A673 (cell line): Measurements from ENCODE around the gene LHFPL2. TPM values are rescaled to one million over a fixed set of nuclear protein-coding genes. Genes with fewer than 3 reads are reported as not detected.

Experiments
- BruUV-seq: library from RNA; stranded (reverse); fragments of 400-500 nt; replicated peaks from 2 replicates; lab custom pipeline; 2021; lab: Mats Ljungman, UMichigan
- CTCF ChIA-PET: fragments of 300-600 bp; sonication (Branson Sonifier 250); formaldehyde crosslinking; loops from one replicate; lab custom pipeline; 2022; ENCODE audit warnings: antibody characterized with exemption; lab: Charles Lee
- POLR2A ChIA-PET: fragments of 300-600 bp; sonication (Branson Sonifier 250); formaldehyde crosslinking; loops from one replicate; lab custom pipeline; 2022; ENCODE audit warnings: antibody characterized with exemption; ENCODE audit not compliant: low non-redundant PET; lab: Charles Lee
- DNase-seq: peaks from one replicate; pipeline ENCODE4 v3.0.0-alpha.2; 2015; ENCODE audit warnings: low spot score
- H3K27ac ChIP-seq: fragments of 200-600 bp; sonication (generic); 2 replicates; pipeline ENCODE4 v1.5.1; 2016; ENCODE audit warnings: mixed run types, low read depth, mild to moderate bottlenecking, mixed read lengths, antibody characterized with exemption, low read length; ENCODE audit not compliant: poor library complexity, severe bottlenecking
- H3K27me3 ChIP-seq: fragments of 200-600 bp; sonication (generic); replicated peaks from 2 replicates; pipeline ENCODE4 v1.6.1; 2017; ENCODE audit warnings: mixed run types, low read depth, mild to moderate bottlenecking, mixed read lengths, antibody characterized with exemption, low read length; ENCODE audit not compliant: insufficient read depth, poor library complexity
- H3K36me3 ChIP-seq: fragments of 200-600 bp; sonication (generic); 2 replicates; pipeline ENCODE4 v1.6.1; 2016; ENCODE audit warnings: mixed run types, mild to moderate bottlenecking, mixed read lengths, antibody characterized with exemption, low read length; ENCODE audit not compliant: insufficient read depth, poor library complexity, severe bottlenecking
- H3K4me1 ChIP-seq: fragments of 200-600 bp; sonication (generic); 2 replicates; pipeline ENCODE4 v1.6.1; 2017; ENCODE audit warnings: mixed run types, mild to moderate bottlenecking, mixed read lengths, antibody characterized with exemption, low read length; ENCODE audit not compliant: insufficient read depth, poor library complexity, severe bottlenecking
- H3K4me3 ChIP-seq: fragments of 200-600 bp; sonication (generic); 2 replicates; pipeline ENCODE4 v1.5.1; 2016; ENCODE audit warnings: low read depth, mixed run types, mild to moderate bottlenecking, mixed read lengths, low read length; ENCODE audit not compliant: poor library complexity, severe bottlenecking
- H3K9me3 ChIP-seq: fragments of 200-600 bp; sonication (generic); 2 replicates; pipeline ENCODE4 v1.6.1; 2016; ENCODE audit warnings: mixed run types, low read depth, mild to moderate bottlenecking, mixed read lengths, antibody characterized with exemption, low read length; ENCODE audit not compliant: poor library complexity, severe bottlenecking
- EZH2 ChIP-seq: fragments of 200-600 bp; sonication (generic); IDR thresholded peaks from 2 replicates; pipeline ENCODE4 v1.6.1; 2017; ENCODE audit warnings: borderline replicate concordance, low read depth, mild to moderate bottlenecking, mixed read lengths, antibody characterized with exemption, low read length; ENCODE audit not compliant: poor library complexity, severe bottlenecking
- intact Hi-C: fragments of 100-400 bp; cut with micrococcal nuclease; formaldehyde crosslinking; loops from one replicate; pipeline ENCODE4 v1.10.0; 2022; ENCODE audit not compliant: unreplicated experiment
- total RNA-seq: library from RNA; stranded (reverse); gene quantifications from 2 replicates; pipeline ENCODE4 v1.2.3, GENCODE V29; 2021
- TF ChIP-seq, protein P1 (sequence below): fragments of 300-800, 200-600 bp; sonication (generic); conservative IDR thresholded peaks from 2 replicates; pipeline ENCODE4 v1.5.1; 2017; ENCODE audit warnings: low read depth, mild to moderate bottlenecking, antibody characterized with exemption, low read length, moderate library complexity, mixed read lengths

The LHFPL2 gene
- total RNA-seq, 1 experiment from 2014 or later, result 6.2 TPM

GRCh38 chr5:78640662-78641474 lies 7.7 kb downstream of the LHFPL2 start:
- no peak for DNase-seq
- Histone ChIP-seq H3K27me3 (no peaks in the 10 kb centered on the region), H3K4me3 (no peak overlapping the region), H3K9me3 (no peaks in the 10 kb centered on the region), H3K27ac (no peak overlapping the region), H3K36me3 (no peaks in the 10 kb centered on the region), H3K4me1 (no peaks in the 10 kb centered on the region)
- ChIA-PET CTCF (no interaction called here), POLR2A (no interaction called here)
- intact Hi-C loops, result no loop called here
- TF ChIP-seq, protein P1, sequence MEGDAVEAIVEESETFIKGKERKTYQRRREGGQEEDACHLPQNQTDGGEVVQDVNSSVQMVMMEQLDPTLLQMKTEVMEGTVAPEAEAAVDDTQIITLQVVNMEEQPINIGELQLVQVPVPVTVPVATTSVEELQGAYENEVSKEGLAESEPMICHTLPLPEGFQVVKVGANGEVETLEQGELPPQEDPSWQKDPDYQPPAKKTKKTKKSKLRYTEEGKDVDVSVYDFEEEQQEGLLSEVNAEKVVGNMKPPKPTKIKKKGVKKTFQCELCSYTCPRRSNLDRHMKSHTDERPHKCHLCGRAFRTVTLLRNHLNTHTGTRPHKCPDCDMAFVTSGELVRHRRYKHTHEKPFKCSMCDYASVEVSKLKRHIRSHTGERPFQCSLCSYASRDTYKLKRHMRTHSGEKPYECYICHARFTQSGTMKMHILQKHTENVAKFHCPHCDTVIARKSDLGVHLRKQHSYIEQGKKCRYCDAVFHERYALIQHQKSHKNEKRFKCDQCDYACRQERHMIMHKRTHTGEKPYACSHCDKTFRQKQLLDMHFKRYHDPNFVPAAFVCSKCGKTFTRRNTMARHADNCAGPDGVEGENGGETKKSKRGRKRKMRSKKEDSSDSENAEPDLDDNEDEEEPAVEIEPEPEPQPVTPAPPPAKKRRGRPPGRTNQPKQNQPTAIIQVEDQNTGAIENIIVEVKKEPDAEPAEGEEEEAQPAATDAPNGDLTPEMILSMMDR, result no peak
- TF ChIP-seq EZH2, result no peak
- BruUV-seq, result no TSS peak

- DNase-seq, result no peak
- Histone ChIP-seq H3K36me3 (no peaks in the 10 kb centered on the region), H3K27me3 (no peaks in the 10 kb centered on the region), H3K27ac (no peak overlapping the region), H3K4me1 (no peaks in the 10 kb centered on the region), H3K9me3 (no peaks in the 10 kb centered on the region), H3K4me3 (no peak overlapping the region)
- TF ChIP-seq EZH2, result no peak
- TF ChIP-seq, protein P1, result no peak
- CTCF ChIA-PET, result no interaction called here
- POLR2A ChIA-PET, result no interaction called here
- BruUV-seq, result no TSS peak
- intact Hi-C loops, result loop anchor here (10.0 kb wide), 2 partner anchors 165 to 315 kb away; no protein-coding TSS in a partner anchor
Observed at GRCh38 chr5:78639791-78640190, 8.8 kb downstream of the LHFPL2 start.

- no peak overlapping the region for H3K27ac ChIP-seq
- TF ChIP-seq EZH2, result no peak
- TF ChIP-seq, protein P1, result no peak
- H3K4me3 ChIP-seq, result no peak overlapping the region
- CTCF ChIA-PET, result no interaction called here
- BruUV-seq, result no TSS peak
- no peak for DNase-seq
- no peaks in the 10 kb centered on the region for H3K9me3 ChIP-seq
- no peaks in the 10 kb centered on the region for H3K4me1 ChIP-seq
- H3K36me3 ChIP-seq, result no peaks in the 10 kb centered on the region
- POLR2A ChIA-PET, result no interaction called here
- intact Hi-C loops, result loop anchor here (10.0 kb wide), 2 partner anchors 164 to 314 kb away; no protein-coding TSS in a partner anchor
- no peaks in the 10 kb centered on the region for H3K27me3 ChIP-seq
Observed at GRCh38 chr5:78638973-78639669, 9.5 kb downstream of the LHFPL2 start.
